GM23338 (cell line): ENCODE data around the gene CELSR3. TPM values are rescaled to one million over a fixed set of nuclear protein-coding genes. Genes with fewer than 3 reads are reported as not detected.

Experiments
- ATAC-seq: fragments of 200-7000 bp; cut with Tn5 transposase; 3 replicates; pipeline ENCODE4 v1.9.1; 2020
- DNase-seq: peaks from one replicate; pipeline ENCODE4 v3.0.0-alpha.2; 2015; ENCODE audit warnings: low spot score
- H2AFZ ChIP-seq: fragments of 200-600 bp; sonication (generic); 2 replicates; pipeline ENCODE4 v1.8.0; 2016; ENCODE audit warnings: antibody characterized with exemption, mild to moderate bottlenecking, moderate library complexity
- H3F3A ChIP-seq: fragments of 200-600 bp; sonication (generic); replicated peaks from 2 replicates; pipeline ENCODE4 v1.8.0; 2017; ENCODE audit warnings: antibody characterized with exemption, mixed run types, low read depth
- H3K27ac ChIP-seq: fragments of 200-600 bp; sonication (generic); 2 replicates; pipeline ENCODE4 v1.6.1; 2016; ENCODE audit warnings: low read depth
- H3K27me3 ChIP-seq: fragments of 200-600 bp; sonication (generic); 2 replicates; pipeline ENCODE4 v1.8.0; 2016; ENCODE audit warnings: mild to moderate bottlenecking, mixed run types, moderate library complexity; ENCODE audit not compliant: insufficient read depth
- H3K36me3 ChIP-seq: fragments of 200-600 bp; sonication (generic); 2 replicates; pipeline ENCODE4 v1.8.0; 2016; ENCODE audit warnings: mild to moderate bottlenecking; ENCODE audit not compliant: insufficient read depth
- H3K4me1 ChIP-seq: fragments of 200-600 bp; sonication (generic); 2 replicates; pipeline ENCODE4 v1.8.0; 2016; ENCODE audit warnings: mild to moderate bottlenecking, moderate library complexity; ENCODE audit not compliant: insufficient read depth
- H3K4me2 ChIP-seq: fragments of 200-600 bp; sonication (generic); 2 replicates; pipeline ENCODE4 v1.7.1; 2017; ENCODE audit warnings: mixed run types
- H3K4me3 ChIP-seq: fragments of 200-600 bp; sonication (generic); 2 replicates; pipeline ENCODE4 v1.6.1; 2016; ENCODE audit warnings: mixed run types
- H3K79me2 ChIP-seq: fragments of 200-600 bp; sonication (generic); replicated peaks from 2 replicates; pipeline ENCODE4 v1.8.0; 2017; ENCODE audit warnings: mild to moderate bottlenecking; ENCODE audit not compliant: insufficient read depth
- H3K9me2 ChIP-seq: fragments of 200-600 bp; sonication (generic); 2 replicates; pipeline ENCODE4 v1.8.0; 2017; ENCODE audit not compliant: insufficient read depth
- H4K20me1 ChIP-seq: fragments of 200-600 bp; sonication (generic); replicated peaks from 2 replicates; pipeline ENCODE4 v1.8.0; 2017; ENCODE audit warnings: mild to moderate bottlenecking; ENCODE audit not compliant: insufficient read depth
- H3K27ac Mint-ChIP-seq: 2 replicates; pipeline ENCODE4 v1.8.0; 2020; ENCODE audit warnings: inconsistent platforms, mild to moderate bottlenecking, moderate library complexity, mixed read lengths
- H3K27me3 Mint-ChIP-seq: 3 replicates; pipeline ENCODE4 v1.8.0; 2022; ENCODE audit warnings: low read depth, mild to moderate bottlenecking, moderate library complexity, mixed read lengths, inconsistent platforms; ENCODE audit not compliant: insufficient read depth, poor library complexity
- H3K36me3 Mint-ChIP-seq: 3 replicates; pipeline ENCODE4 v1.8.0; 2021; ENCODE audit warnings: low read depth, mild to moderate bottlenecking, inconsistent platforms, moderate library complexity, mixed read lengths
- H3K4me1 Mint-ChIP-seq: 3 replicates; pipeline ENCODE4 v1.8.0; 2020; ENCODE audit warnings: mild to moderate bottlenecking, inconsistent platforms, mixed read lengths
- H3K4me3 Mint-ChIP-seq: 3 replicates; pipeline ENCODE4 v1.8.0; 2021; ENCODE audit warnings: moderate library complexity, mild to moderate bottlenecking, inconsistent platforms, mixed read lengths
- H3K9me3 Mint-ChIP-seq: 3 replicates; pipeline ENCODE4 v1.8.0; 2020; ENCODE audit warnings: moderate library complexity, mild to moderate bottlenecking, inconsistent platforms, mixed read lengths
- CREB1 ChIP-seq: fragments of 250-450 bp; sonication (Bioruptor Pico); IDR thresholded peaks from 2 replicates; pipeline ENCODE4 v1.5.0; 2020; ENCODE audit warnings: low read depth, mild to moderate bottlenecking, moderate library complexity
- EZH2 ChIP-seq: fragments of 200-600 bp; sonication (generic); IDR thresholded peaks from one replicate; pipeline ENCODE4 v1.8.0; 2017; ENCODE audit warnings: antibody characterized with exemption, mild to moderate bottlenecking, low read depth; ENCODE audit not compliant: unreplicated experiment
- EZH2phosphoT487 ChIP-seq: fragments of 200-600 bp; sonication (generic); IDR thresholded peaks from one replicate; pipeline ENCODE4 v1.8.1; 2018; ENCODE audit warnings: antibody characterized with exemption; ENCODE audit not compliant: unreplicated experiment
- JUNB ChIP-seq: IDR thresholded peaks from one replicate; pipeline ENCODE4 v1.6.1; 2016; ENCODE audit warnings: antibody characterized with exemption; ENCODE audit not compliant: unreplicated experiment
- NANOG ChIP-seq: IDR thresholded peaks from 2 replicates; pipeline ENCODE4 v1.6.1; 2016; ENCODE audit warnings: antibody characterized with exemption, borderline replicate concordance
- POLR2AphosphoS5 ChIP-seq: IDR thresholded peaks from 2 replicates; pipeline ENCODE4 v1.6.1; 2016; ENCODE audit warnings: antibody characterized with exemption, low read depth
- STAT1 ChIP-seq: IDR thresholded peaks from one replicate; pipeline ENCODE4 v1.6.1; 2016; ENCODE audit warnings: antibody characterized with exemption; ENCODE audit not compliant: unreplicated experiment
- ZNF114 ChIP-seq: fragments of 250-450 bp; sonication (Bioruptor Pico); IDR thresholded peaks from 2 replicates; pipeline ENCODE4 v1.5.0; 2020; ENCODE audit warnings: mild to moderate bottlenecking, moderate library complexity
- ZNF331 ChIP-seq: fragments of 250-450 bp; sonication (Bioruptor Pico); IDR thresholded peaks from 2 replicates; pipeline ENCODE4 v1.5.0; 2020; ENCODE audit warnings: low read depth, mild to moderate bottlenecking, moderate library complexity
- polyA plus RNA-seq: library from polyadenylated mRNA; unstranded; fragments of >200 nt; fragmentation: Nextera tagmentation; extraction: Ambion mirVana; gene quantifications from 2 replicates; pipeline ENCODE4 v1.2.1, GENCODE V29; 2016
- total RNA-seq: library from RNA; depleted of rRNA; stranded (reverse); fragments of >200 nt; shearing (Covaris generic); gene quantifications from 2 replicates; pipeline ENCODE4 v1.2.3, GENCODE V29; 2014
- TF ChIP-seq, protein P1 (sequence below): IDR thresholded peaks from 2 replicates; pipeline ENCODE4 v1.6.1; 2016; ENCODE audit warnings: antibody characterized with exemption
- TF ChIP-seq, protein P2 (sequence below), 2 experiments: fragments of 200-600 bp in 1 of 2; sonication (generic) in 1 of 2; conservative IDR thresholded peaks; 2 replicates each; pipeline versions ENCODE4 v1.5.1 to v1.6.1; 2016 to 2017; ENCODE audit warnings: antibody characterized with exemption in 2 of 2, low read depth in 2 of 2, mild to moderate bottlenecking in 2 of 2, moderate library complexity in 1 of 2
- TF ChIP-seq, protein P3 (sequence below): fragments of 250-450 bp; sonication (Bioruptor Pico); IDR thresholded peaks from 2 replicates; pipeline ENCODE4 v1.5.0; 2020; ENCODE audit warnings: mild to moderate bottlenecking, moderate library complexity
- TF ChIP-seq, protein P4 (sequence below): IDR thresholded peaks from one replicate; pipeline ENCODE4 v1.6.1; 2018; ENCODE audit warnings: antibody characterized with exemption; ENCODE audit not compliant: unreplicated experiment

Gene CELSR3
- total and polyA plus RNA-seq, 2 experiments from 2014 or later, result 7.5 to 33.3 TPM

DNA sequence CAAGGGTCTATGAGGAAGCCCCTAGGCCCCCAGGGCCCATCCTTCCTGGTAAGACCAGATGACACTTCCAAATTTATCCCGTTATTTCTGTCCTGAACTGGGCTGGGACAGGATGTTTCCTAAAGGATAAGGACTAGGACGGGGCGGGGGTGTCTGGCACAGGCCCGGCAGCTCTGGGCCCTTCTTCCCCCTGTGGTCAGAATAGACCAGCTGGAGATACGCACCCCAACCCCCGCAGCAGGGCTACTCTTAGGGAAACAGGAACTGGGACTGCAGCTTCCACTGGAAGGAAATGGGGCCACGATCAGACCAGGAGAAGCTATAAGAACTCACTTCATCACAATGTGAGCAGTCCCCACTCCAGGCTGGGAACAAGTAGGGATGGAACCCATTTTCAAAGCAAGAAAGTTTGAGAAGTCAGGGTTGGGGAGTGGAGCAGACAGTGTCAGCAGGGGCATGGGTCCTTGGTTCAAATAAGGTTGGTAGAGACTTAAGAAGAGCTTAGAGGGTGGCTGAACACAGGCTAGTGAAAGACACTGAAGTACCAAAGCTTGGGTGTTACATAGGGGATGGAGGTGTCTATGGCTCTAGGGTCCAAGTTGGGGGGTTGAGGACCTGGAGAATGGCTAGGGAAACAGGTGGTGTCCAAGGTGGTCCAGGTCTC, 21.9 kb upstream of the CELSR3 start:
- Mint-ChIP-seq H3K9me3 (no peaks in the 10 kb centered on the region; the same call in 2 of the 3 replicates), H3K27me3 (peaks cover 14% of the 10 kb centered on the region), H3K4me3 (peak overlapping the region; percentile 86), H3K36me3 (peaks cover 56% of the 10 kb centered on the region), H3K27ac (no peak overlapping the region), H3K4me1 (peaks cover 17% of the 10 kb centered on the region)
- Histone ChIP-seq H3K36me3 (peaks cover 16% of the 10 kb centered on the region), H3K4me2 (peak overlapping the region; percentile 91), H3K4me3 (peak overlapping the region; percentile 89), H3F3A (peaks cover 32% of the 10 kb centered on the region), H3K79me2 (peaks cover 13% of the 10 kb centered on the region), H3K9me2 (no peaks in the 10 kb centered on the region), H3K27me3 (no peaks in the 10 kb centered on the region), H3K27ac (no peak overlapping the region), H2AFZ (no peak overlapping the region), H3K4me1 (peaks cover 7% of the 10 kb centered on the region), H4K20me1 (peaks cover 15% of the 10 kb centered on the region)
- ATAC-seq (no peak), DNase-seq (peak; percentile 32)
- TF ChIP-seq, protein P1, sequence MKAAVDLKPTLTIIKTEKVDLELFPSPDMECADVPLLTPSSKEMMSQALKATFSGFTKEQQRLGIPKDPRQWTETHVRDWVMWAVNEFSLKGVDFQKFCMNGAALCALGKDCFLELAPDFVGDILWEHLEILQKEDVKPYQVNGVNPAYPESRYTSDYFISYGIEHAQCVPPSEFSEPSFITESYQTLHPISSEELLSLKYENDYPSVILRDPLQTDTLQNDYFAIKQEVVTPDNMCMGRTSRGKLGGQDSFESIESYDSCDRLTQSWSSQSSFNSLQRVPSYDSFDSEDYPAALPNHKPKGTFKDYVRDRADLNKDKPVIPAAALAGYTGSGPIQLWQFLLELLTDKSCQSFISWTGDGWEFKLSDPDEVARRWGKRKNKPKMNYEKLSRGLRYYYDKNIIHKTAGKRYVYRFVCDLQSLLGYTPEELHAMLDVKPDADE, result no peak
- TF ChIP-seq EZH2phosphoT487 (no peak), NANOG (no peak), JUNB (no peak), POLR2AphosphoS5 (no peak), ZNF331 (no peak), CREB1 (CRISPR knock-in tag) (no peak), STAT1 (no peak), EZH2 (no peak), ZNF114 (no peak)
- TF ChIP-seq, protein P2, sequence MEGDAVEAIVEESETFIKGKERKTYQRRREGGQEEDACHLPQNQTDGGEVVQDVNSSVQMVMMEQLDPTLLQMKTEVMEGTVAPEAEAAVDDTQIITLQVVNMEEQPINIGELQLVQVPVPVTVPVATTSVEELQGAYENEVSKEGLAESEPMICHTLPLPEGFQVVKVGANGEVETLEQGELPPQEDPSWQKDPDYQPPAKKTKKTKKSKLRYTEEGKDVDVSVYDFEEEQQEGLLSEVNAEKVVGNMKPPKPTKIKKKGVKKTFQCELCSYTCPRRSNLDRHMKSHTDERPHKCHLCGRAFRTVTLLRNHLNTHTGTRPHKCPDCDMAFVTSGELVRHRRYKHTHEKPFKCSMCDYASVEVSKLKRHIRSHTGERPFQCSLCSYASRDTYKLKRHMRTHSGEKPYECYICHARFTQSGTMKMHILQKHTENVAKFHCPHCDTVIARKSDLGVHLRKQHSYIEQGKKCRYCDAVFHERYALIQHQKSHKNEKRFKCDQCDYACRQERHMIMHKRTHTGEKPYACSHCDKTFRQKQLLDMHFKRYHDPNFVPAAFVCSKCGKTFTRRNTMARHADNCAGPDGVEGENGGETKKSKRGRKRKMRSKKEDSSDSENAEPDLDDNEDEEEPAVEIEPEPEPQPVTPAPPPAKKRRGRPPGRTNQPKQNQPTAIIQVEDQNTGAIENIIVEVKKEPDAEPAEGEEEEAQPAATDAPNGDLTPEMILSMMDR (conservative IDR thresholded peaks at IDR 0.05; ENCODE audit: low read depth in 2 of 2), result no peak
- TF ChIP-seq, protein P3, sequence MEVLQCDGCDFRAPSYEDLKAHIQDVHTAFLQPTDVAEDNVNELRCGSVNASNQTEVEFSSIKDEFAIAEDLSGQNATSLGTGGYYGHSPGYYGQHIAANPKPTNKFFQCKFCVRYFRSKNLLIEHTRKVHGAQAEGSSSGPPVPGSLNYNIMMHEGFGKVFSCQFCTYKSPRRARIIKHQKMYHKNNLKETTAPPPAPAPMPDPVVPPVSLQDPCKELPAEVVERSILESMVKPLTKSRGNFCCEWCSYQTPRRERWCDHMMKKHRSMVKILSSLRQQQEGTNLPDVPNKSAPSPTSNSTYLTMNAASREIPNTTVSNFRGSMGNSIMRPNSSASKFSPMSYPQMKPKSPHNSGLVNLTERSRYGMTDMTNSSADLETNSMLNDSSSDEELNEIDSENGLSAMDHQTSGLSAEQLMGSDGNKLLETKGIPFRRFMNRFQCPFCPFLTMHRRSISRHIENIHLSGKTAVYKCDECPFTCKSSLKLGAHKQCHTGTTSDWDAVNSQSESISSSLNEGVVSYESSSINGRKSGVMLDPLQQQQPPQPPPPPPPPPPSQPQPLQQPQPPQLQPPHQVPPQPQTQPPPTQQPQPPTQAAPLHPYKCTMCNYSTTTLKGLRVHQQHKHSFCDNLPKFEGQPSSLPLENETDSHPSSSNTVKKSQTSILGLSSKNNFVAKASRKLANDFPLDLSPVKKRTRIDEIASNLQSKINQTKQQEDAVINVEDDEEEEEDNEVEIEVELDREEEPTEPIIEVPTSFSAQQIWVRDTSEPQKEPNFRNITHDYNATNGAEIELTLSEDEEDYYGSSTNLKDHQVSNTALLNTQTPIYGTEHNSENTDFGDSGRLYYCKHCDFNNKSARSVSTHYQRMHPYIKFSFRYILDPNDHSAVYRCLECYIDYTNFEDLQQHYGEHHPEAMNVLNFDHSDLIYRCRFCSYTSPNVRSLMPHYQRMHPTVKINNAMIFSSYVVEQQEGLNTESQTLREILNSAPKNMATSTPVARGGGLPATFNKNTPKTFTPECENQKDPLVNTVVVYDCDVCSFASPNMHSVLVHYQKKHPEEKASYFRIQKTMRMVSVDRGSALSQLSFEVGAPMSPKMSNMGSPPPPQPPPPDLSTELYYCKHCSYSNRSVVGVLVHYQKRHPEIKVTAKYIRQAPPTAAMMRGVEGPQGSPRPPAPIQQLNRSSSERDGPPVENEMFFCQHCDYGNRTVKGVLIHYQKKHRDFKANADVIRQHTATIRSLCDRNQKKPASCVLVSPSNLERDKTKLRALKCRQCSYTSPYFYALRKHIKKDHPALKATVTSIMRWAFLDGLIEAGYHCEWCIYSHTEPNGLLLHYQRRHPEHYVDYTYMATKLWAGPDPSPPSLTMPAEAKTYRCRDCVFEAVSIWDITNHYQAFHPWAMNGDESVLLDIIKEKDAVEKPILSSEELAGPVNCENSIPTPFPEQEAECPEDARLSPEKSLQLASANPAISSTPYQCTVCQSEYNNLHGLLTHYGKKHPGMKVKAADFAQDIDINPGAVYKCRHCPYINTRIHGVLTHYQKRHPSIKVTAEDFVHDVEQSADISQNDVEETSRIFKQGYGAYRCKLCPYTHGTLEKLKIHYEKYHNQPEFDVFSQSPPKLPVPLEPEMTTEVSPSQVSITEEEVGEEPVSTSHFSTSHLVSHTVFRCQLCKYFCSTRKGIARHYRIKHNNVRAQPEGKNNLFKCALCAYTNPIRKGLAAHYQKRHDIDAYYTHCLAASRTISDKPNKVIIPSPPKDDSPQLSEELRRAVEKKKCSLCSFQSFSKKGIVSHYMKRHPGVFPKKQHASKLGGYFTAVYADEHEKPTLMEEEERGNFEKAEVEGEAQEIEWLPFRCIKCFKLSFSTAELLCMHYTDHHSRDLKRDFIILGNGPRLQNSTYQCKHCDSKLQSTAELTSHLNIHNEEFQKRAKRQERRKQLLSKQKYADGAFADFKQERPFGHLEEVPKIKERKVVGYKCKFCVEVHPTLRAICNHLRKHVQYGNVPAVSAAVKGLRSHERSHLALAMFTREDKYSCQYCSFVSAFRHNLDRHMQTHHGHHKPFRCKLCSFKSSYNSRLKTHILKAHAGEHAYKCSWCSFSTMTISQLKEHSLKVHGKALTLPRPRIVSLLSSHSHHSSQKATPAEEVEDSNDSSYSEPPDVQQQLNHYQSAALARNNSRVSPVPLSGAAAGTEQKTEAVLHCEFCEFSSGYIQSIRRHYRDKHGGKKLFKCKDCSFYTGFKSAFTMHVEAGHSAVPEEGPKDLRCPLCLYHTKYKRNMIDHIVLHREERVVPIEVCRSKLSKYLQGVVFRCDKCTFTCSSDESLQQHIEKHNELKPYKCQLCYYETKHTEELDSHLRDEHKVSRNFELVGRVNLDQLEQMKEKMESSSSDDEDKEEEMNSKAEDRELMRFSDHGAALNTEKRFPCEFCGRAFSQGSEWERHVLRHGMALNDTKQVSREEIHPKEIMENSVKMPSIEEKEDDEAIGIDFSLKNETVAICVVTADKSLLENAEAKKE (CRISPR knock-in tag), result no peak
- TF ChIP-seq, protein P4, sequence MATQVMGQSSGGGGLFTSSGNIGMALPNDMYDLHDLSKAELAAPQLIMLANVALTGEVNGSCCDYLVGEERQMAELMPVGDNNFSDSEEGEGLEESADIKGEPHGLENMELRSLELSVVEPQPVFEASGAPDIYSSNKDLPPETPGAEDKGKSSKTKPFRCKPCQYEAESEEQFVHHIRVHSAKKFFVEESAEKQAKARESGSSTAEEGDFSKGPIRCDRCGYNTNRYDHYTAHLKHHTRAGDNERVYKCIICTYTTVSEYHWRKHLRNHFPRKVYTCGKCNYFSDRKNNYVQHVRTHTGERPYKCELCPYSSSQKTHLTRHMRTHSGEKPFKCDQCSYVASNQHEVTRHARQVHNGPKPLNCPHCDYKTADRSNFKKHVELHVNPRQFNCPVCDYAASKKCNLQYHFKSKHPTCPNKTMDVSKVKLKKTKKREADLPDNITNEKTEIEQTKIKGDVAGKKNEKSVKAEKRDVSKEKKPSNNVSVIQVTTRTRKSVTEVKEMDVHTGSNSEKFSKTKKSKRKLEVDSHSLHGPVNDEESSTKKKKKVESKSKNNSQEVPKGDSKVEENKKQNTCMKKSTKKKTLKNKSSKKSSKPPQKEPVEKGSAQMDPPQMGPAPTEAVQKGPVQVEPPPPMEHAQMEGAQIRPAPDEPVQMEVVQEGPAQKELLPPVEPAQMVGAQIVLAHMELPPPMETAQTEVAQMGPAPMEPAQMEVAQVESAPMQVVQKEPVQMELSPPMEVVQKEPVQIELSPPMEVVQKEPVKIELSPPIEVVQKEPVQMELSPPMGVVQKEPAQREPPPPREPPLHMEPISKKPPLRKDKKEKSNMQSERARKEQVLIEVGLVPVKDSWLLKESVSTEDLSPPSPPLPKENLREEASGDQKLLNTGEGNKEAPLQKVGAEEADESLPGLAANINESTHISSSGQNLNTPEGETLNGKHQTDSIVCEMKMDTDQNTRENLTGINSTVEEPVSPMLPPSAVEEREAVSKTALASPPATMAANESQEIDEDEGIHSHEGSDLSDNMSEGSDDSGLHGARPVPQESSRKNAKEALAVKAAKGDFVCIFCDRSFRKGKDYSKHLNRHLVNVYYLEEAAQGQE, result no peak
